Activated CD8-positive, alpha-beta memory T cell treated with anti-CD3 and anti-CD28 coated beads for 1 hour (primary cell): ENCODE measurements around the gene PPP1R37.

Source experiments
- DNase-seq, 2 donors: peaks; one replicate each; pipeline ENCODE4 v3.0.0-alpha.2; 2020; ENCODE audit warnings: low read depth in 1 of 2; ENCODE audit errors: extremely low read depth in 1 of 2

The PPP1R37 gene

GRCh38 chr19:45070861-45071544 is 22.0 kb upstream of the PPP1R37 start:
- no peak for DNase-seq

- no peak for DNase-seq
These were observed 21.4 kb upstream of the PPP1R37 start for GRCh38 chr19:45071545-45071938.

- no peak for DNase-seq
These were observed 20.8 kb upstream of the PPP1R37 start for GRCh38 chr19:45071969-45072790.

GRCh38 chr19:45074744-45075300 is 18.2 kb upstream of the PPP1R37 start:
- DNase-seq, result no peak

GRCh38 chr19:45075301-45076028 is 17.5 kb upstream of the PPP1R37 start:
- DNase-seq, result no peak

GRCh38 chr19:45076029-45076850 is 16.7 kb upstream of the PPP1R37 start, which contains the start of gene ZNF296:
Gene ZNF296 (minus strand): TSS chr19:45076478. CDS start chr19:45076373, 105 bp downstream.
- peak; percentile 30 to 65 for DNase-seq

- no peak for DNase-seq
These were observed 15.9 kb upstream of the PPP1R37 start for GRCh38 chr19:45076851-45077730.

- DNase-seq, result no peak
These were observed 14.5 kb upstream of the PPP1R37 start for GRCh38 chr19:45078390-45079062.

GRCh38 chr19:45079063-45079910 is 13.7 kb upstream of the PPP1R37 start, which contains the start of gene GEMIN7:
Gene GEMIN7 (plus strand): TSS chr19:45079260. CDS start chr19:45090115, 10,855 bp downstream.
- DNase-seq, result peak; percentile 37 to 74

GRCh38 chr19:45079911-45080370 is 13.0 kb upstream of the PPP1R37 start:
- no peak for DNase-seq

- DNase-seq, result no peak
These were observed 10.8 kb upstream of the PPP1R37 start for GRCh38 chr19:45082170-45082569.

GRCh38 chr19:45086480-45086879 is 6.5 kb upstream of the PPP1R37 start:
- no peak for DNase-seq

GRCh38 chr19:45087531-45087930 is 5.4 kb upstream of the PPP1R37 start:
- DNase-seq, result peak; percentile 29 to 45

- DNase-seq, result no peak
These were observed 2.9 kb upstream of the PPP1R37 start for GRCh38 chr19:45090034-45090433.

- DNase-seq, result no peak
These were observed 2.4 kb upstream of the PPP1R37 start for GRCh38 chr19:45090606-45091005.

- DNase-seq, result peak; percentile 94 to 97
These were observed 1.7 kb upstream of the PPP1R37 start for GRCh38 chr19:45091031-45091923.

GRCh38 chr19:45094137-45094536 is 1.2 kb downstream of the PPP1R37 start:
- DNase-seq, result no peak
